Measurements from ENCODE around the gene PRPF6. TPM values are rescaled to one million over a fixed set of nuclear protein-coding genes. Genes with fewer than 3 reads are reported as not detected.
A peak's percentile ranks its signal among the peaks of the same experiment; 100 is the strongest.

The PRPF6 gene
- total and polyA plus RNA-seq, 5 donors from 2014 or later: 61.8 to 85.3 (median 77.0) TPM

DNA sequence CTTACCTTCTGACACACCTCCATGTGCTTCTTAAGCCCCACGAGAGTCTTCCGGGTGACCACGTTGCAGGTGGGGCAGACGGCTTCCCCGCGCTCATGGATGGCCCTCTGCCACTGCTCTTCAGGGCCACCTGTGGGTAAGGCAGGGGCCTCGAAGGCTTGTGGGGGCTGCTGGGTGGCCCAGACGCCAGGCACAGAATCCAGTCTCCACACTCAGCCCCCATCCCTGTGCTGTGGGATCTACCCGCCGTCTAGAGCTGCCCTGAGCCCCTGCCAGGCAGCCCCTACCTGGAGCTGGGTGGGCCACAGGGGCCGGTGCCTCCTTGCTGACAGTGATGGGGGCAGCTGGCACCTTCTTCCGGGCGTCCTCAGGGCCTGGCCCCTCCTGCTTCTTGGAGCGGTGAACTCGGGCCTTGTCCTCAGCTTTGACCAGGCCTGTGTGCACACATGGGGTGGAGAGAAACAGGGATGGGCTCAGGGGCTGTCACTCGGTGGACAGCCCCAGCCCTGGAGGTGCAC is 17.1 kb upstream of the PRPF6 start:
- ATAC-seq (ENCODE audit: low read depth in 2 of 2) (no peak), DNase-seq (peak in 1 of 3 donors; percentile 0)
- peaks cover 16% of the 10 kb centered on the region for H3K36me3 ChIP-seq (ENCODE audit: control insufficient read depth, insufficient read depth, low read length)
- H3K9me3 ChIP-seq (ENCODE audit: control insufficient read depth in 2 of 2, low read length in 2 of 2): no peaks in the 10 kb centered on the region
- Mint-ChIP-seq H3K27me3 (no peaks in the 10 kb centered on the region), H3K4me3 (no peak overlapping the region), H3K4me1 (peaks cover 0 to 8% (median 4%) of the 10 kb centered on the region in 4 donors), H3K36me3 (peaks cover 8% of the 10 kb centered on the region), H3K9me3 (peaks cover 0 to 2% (median 0%) of the 10 kb centered on the region in 7 donors), H3K27ac (peak overlapping the region in 1 of 3 donors; percentile 80)
- H3K4me1 ChIP-seq (ENCODE audit: control insufficient read depth, insufficient read depth, low read length, poor library complexity, severe bottlenecking): peaks cover 4% of the 10 kb centered on the region
- no peaks in the 10 kb centered on the region for H3K27me3 ChIP-seq (ENCODE audit: control insufficient read depth, insufficient read depth, low read length)
- H3K4me3 ChIP-seq (ENCODE audit: low read depth, low read length): no peak overlapping the region
- no peak overlapping the region for H3K27ac ChIP-seq (ENCODE audit: insufficient read depth, low read length, poor library complexity, severe bottlenecking)

DNA sequence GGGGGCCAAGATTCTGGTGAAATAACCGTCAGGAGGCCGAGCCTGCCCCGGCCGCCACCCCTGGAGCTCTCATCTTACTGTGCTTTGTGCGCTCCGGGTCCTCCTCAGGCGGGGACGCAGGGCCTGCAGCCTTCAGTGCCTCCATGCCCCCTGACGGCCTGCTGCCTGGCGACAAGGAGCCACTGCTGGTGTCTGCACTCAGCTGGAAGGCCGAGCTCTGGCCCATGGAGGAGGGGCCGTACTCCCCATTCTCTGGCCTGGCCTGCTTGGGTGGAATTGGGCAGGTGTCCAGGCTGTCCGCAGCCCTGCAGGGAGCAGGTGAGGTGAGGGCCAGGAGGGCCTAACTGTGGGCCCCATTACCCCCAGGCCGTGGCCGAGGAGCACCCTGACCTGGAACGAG is 16.5 kb upstream of the PRPF6 start:
- Mint-ChIP-seq H3K27ac (no peak overlapping the region), H3K4me3 (no peak overlapping the region), H3K9me3 (peaks cover 0 to 2% (median 0%) of the 10 kb centered on the region in 7 donors), H3K27me3 (no peaks in the 10 kb centered on the region), H3K36me3 (peaks cover 8% of the 10 kb centered on the region), H3K4me1 (peaks cover 0 to 11% (median 5%) of the 10 kb centered on the region in 4 donors)
- H3K4me3 ChIP-seq (ENCODE audit: low read depth, low read length): no peak overlapping the region
- peaks cover 16% of the 10 kb centered on the region for H3K36me3 ChIP-seq (ENCODE audit: control insufficient read depth, insufficient read depth, low read length)
- no peaks in the 10 kb centered on the region for H3K9me3 ChIP-seq (ENCODE audit: control insufficient read depth in 2 of 2, low read length in 2 of 2)
- no peak overlapping the region for H3K27ac ChIP-seq (ENCODE audit: insufficient read depth, low read length, poor library complexity, severe bottlenecking)
- DNase-seq (peak in 1 of 3 donors; percentile 0), ATAC-seq (ENCODE audit: low read depth in 2 of 2) (no peak)
- H3K4me1 ChIP-seq (ENCODE audit: control insufficient read depth, insufficient read depth, low read length, poor library complexity, severe bottlenecking): peaks cover 9% of the 10 kb centered on the region
- H3K27me3 ChIP-seq (ENCODE audit: control insufficient read depth, insufficient read depth, low read length): no peaks in the 10 kb centered on the region

DNA sequence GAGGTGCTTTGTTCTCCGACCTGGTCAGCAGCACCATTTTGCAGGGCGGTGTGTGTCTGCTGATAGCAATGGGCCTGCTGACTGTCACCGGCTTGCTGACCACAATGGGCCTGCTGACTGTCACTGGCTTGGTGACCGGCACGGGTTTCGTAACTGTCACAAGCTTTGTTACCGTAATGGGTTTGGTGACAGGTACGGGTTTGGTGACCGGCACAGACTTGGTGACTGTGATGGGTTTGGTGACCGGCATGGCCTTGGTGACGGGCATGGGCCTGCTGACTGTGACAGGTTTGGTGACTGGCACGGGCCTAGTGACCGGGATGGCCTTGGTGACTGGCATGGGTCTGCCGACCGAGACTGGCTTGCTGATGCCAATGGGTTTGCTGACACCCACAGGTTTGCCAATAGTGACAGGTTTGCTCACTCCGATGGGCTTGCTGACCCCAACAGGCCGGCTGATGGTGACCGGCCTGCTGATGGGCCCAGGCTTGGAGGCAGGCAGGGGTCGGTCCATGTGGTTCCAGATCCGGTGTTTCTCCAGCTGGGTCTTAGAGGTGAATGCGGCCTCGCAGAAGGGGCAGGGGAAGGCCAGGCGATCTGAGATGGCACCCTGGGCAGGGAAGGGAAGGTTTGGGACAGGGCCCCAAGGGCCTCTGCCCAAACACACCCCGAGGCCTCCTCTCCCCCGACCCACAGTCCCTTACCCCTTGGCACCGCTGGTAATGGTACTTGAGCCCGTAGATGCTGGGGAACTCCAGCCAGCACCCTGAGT is 14.6 kb upstream of the PRPF6 start:
- H3K4me1 Mint-ChIP-seq: peaks cover 0 to 13% (median 5%) of the 10 kb centered on the region in 4 donors
- no peaks in the 10 kb centered on the region for H3K27me3 Mint-ChIP-seq
- Histone ChIP-seq H3K4me1 (ENCODE audit: control insufficient read depth, insufficient read depth, low read length, poor library complexity, severe bottlenecking) (peaks cover 14% of the 10 kb centered on the region), H3K36me3 (ENCODE audit: control insufficient read depth, insufficient read depth, low read length) (peaks cover 16% of the 10 kb centered on the region), H3K27ac (ENCODE audit: insufficient read depth, low read length, poor library complexity, severe bottlenecking) (no peak overlapping the region), H3K9me3 (ENCODE audit: control insufficient read depth in 2 of 2, low read length in 2 of 2) (no peaks in the 10 kb centered on the region), H3K27me3 (ENCODE audit: control insufficient read depth, insufficient read depth, low read length) (no peaks in the 10 kb centered on the region), H3K4me3 (ENCODE audit: low read depth, low read length) (no peak overlapping the region)
- H3K4me3 Mint-ChIP-seq: peak overlapping the region in 3 of 4 donors; percentile 41 to 58 (median 47)
- DNase-seq (no peak), ATAC-seq (ENCODE audit: low read depth in 2 of 2) (no peak)
- H3K9me3 Mint-ChIP-seq: peaks cover 0 to 2% (median 0%) of the 10 kb centered on the region in 7 donors
- H3K27ac Mint-ChIP-seq: no peak overlapping the region
- H3K36me3 Mint-ChIP-seq: peaks cover 7% of the 10 kb centered on the region

DNA sequence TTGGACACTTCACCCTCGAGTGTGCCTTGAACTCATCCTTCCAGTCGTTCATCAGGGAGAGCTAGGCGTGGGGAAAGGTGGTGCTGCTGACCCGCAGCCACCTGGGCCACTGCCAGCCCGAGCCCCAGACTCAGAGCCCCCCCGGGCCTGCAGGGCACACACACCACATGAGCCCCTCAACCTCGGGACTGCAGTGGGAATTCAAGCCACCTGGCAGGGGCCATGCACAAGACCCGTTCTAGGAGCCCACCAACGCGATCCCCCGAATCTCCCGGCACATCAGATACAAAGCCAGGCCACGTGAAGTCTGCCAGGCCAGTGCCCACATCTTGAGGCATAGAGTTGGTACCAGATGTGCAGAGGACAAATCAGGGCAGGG is 14.0 kb upstream of the PRPF6 start:
- Mint-ChIP-seq H3K27ac (no peak overlapping the region), H3K4me3 (peak overlapping the region in 2 of 4 donors; percentile 41 to 47)

DNA sequence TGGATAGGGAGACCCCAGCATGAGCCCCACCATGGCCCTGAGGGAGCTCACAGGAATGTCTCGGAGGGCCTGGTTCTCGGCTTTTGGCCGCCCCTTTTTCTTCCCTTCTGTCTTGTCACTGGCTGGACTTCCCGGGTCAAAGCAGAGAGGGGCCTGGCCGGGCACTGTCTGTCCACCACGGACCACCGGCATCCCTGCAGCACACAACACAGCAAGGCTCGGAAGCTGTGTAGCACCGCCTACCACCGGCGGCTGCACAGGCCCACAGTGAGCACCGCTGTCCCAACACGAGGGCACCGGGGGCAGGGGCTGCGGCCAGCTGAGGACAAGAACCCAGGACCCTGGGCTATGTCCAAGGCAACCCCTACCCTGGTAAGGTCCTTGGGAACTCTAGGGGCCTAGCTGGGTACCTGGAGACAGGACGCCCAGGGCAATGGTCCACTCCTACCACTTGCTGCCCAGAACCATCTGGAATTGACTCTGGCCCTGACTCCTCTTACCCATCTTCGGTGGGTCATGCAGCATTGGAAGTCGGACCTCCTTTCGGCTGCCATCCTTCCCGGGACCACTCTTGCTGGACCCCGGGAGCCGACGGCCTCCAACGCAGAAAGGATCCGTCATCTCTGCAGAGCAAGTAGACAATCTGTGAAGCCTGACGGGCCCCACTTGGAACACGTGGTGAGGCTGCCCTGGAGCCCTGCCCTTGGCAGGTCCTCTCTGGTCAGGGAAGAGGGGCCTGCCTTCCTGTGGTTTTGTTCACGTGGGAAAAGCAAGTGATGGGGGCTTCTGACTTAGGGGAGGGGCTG is 13.4 kb upstream of the PRPF6 start:
- no peaks in the 10 kb centered on the region for H3K27me3 ChIP-seq (ENCODE audit: control insufficient read depth, insufficient read depth, low read length)
- no peak for DNase-seq
- peaks cover 7% of the 10 kb centered on the region for H3K36me3 ChIP-seq (ENCODE audit: control insufficient read depth, insufficient read depth, low read length)
- peaks cover 14% of the 10 kb centered on the region for H3K4me1 ChIP-seq (ENCODE audit: control insufficient read depth, insufficient read depth, low read length, poor library complexity, severe bottlenecking)
- no peaks in the 10 kb centered on the region for H3K9me3 ChIP-seq (ENCODE audit: control insufficient read depth in 2 of 2, low read length in 2 of 2)
- H3K4me1 Mint-ChIP-seq: peaks cover 0 to 19% (median 8%) of the 10 kb centered on the region in 4 donors
- peaks cover 4% of the 10 kb centered on the region for H3K36me3 Mint-ChIP-seq
- H3K9me3 Mint-ChIP-seq: peaks cover 0 to 2% (median 0%) of the 10 kb centered on the region in 7 donors
- H3K27ac Mint-ChIP-seq: peak overlapping the region in 1 of 3 donors; percentile 64
- H3K27me3 Mint-ChIP-seq: no peaks in the 10 kb centered on the region
- no peak overlapping the region for H3K4me3 ChIP-seq (ENCODE audit: low read depth, low read length)
- no peak for ATAC-seq (ENCODE audit: low read depth in 2 of 2)
- H3K4me3 Mint-ChIP-seq: peak overlapping the region in 2 of 4 donors; percentile 84 to 90
- no peak overlapping the region for H3K27ac ChIP-seq (ENCODE audit: insufficient read depth, low read length, poor library complexity, severe bottlenecking)

More for the DNA sequence above, 14.0 kb upstream of the PRPF6 start:
- H3K4me3 ChIP-seq (ENCODE audit: low read depth, low read length): no peak overlapping the region
- H3K4me1 Mint-ChIP-seq: peaks cover 0 to 16% (median 7%) of the 10 kb centered on the region in 4 donors
- H3K36me3 ChIP-seq (ENCODE audit: control insufficient read depth, insufficient read depth, low read length): peaks cover 10% of the 10 kb centered on the region
- no peak for DNase-seq
- no peaks in the 10 kb centered on the region for H3K9me3 ChIP-seq (ENCODE audit: control insufficient read depth in 2 of 2, low read length in 2 of 2)
- no peak overlapping the region for H3K27ac ChIP-seq (ENCODE audit: insufficient read depth, low read length, poor library complexity, severe bottlenecking)
- peaks cover 14% of the 10 kb centered on the region for H3K4me1 ChIP-seq (ENCODE audit: control insufficient read depth, insufficient read depth, low read length, poor library complexity, severe bottlenecking)
- ATAC-seq (ENCODE audit: low read depth in 2 of 2): no peak
- H3K27me3 Mint-ChIP-seq: no peaks in the 10 kb centered on the region
- H3K9me3 Mint-ChIP-seq: peaks cover 0 to 2% (median 0%) of the 10 kb centered on the region in 7 donors
- no peaks in the 10 kb centered on the region for H3K27me3 ChIP-seq (ENCODE audit: control insufficient read depth, insufficient read depth, low read length)
- H3K36me3 Mint-ChIP-seq: peaks cover 4% of the 10 kb centered on the region

DNA sequence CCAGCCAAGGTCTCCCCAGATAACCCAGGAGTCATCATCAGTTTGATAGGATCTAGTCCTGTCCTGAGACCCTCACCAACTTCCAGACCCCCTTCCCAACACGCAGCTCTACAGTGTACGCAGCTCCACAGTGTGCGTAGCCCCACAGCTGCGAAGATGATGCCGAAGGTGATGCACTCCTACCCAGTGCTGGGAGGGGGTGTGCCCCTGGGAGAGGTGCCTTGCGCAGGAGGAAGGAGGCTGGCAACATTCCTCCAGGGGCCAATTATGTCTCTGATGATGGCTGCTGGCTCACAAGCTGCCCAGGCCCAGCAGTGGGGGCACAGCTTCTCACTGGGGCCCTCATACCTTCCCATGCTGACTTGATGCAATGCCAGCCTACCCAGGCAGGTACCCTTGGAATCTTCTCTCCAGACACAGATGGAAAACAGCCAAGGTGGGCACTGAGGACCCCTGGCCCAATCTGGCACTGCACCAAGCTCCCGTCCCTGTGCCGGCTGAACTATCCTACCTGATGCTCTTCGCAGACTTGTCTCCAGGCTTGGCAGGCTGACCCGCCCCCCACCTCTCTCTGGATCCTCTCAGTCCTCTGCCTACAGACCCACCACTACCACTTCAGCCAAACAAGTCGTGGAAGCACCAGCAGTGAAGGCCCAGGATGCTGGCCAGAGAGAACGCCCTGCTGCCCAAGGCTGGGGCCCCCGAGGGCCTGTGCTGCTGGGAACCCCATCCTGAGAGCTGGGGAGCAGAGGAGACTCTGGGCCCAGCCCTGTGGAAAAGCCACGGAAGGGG is 12.6 kb upstream of the PRPF6 start:
- Histone ChIP-seq H3K27me3 (ENCODE audit: control insufficient read depth, insufficient read depth, low read length) (no peaks in the 10 kb centered on the region), H3K27ac (ENCODE audit: insufficient read depth, low read length, poor library complexity, severe bottlenecking) (peak overlapping the region; percentile 68), H3K9me3 (ENCODE audit: control insufficient read depth in 2 of 2, low read length in 2 of 2) (no peaks in the 10 kb centered on the region), H3K4me3 (ENCODE audit: low read depth, low read length) (no peak overlapping the region), H3K36me3 (ENCODE audit: control insufficient read depth, insufficient read depth, low read length) (peaks cover 7% of the 10 kb centered on the region), H3K4me1 (ENCODE audit: control insufficient read depth, insufficient read depth, low read length, poor library complexity, severe bottlenecking) (peaks cover 14% of the 10 kb centered on the region)
- H3K27me3 Mint-ChIP-seq: no peaks in the 10 kb centered on the region
- DNase-seq: no peak
- no peak for ATAC-seq (ENCODE audit: low read depth in 2 of 2)
- H3K4me3 Mint-ChIP-seq: peak overlapping the region; percentile 80 to 90 (median 87)
- peaks cover 3% of the 10 kb centered on the region for H3K36me3 Mint-ChIP-seq
- peaks cover 0 to 19% (median 9%) of the 10 kb centered on the region in 4 donors for H3K4me1 Mint-ChIP-seq
- H3K9me3 Mint-ChIP-seq: peaks cover 0 to 2% (median 0%) of the 10 kb centered on the region in 7 donors
- peak overlapping the region; percentile 64 to 93 (median 91) for H3K27ac Mint-ChIP-seq

Data from CD4-positive, CD25-positive, alpha-beta regulatory T cell (primary cell).